GM12865 (cell line): ENCODE results near the gene OSTN.

ENCODE experiments used
- DNase-seq: peaks from one replicate; pipeline ENCODE4 v3.0.0; 2010; ENCODE audit warnings: low read depth
- H3K4me3 ChIP-seq: 2 replicates; pipeline ENCODE4 v1.5.1; 2011; ENCODE audit warnings: mild to moderate bottlenecking, low read depth, low read length, control low read depth
- TF ChIP-seq, protein P1 (sequence below): IDR thresholded peaks from 2 replicates; pipeline ENCODE4 v1.5.1; 2011; ENCODE audit warnings: low read length, control low read depth, low read depth, inconsistent platforms; ENCODE audit not compliant: insufficient read depth; ENCODE audit errors: missing control alignments

Gene OSTN

GRCh38 chr3:191197761-191198306 is 1.2 kb upstream of the OSTN start:
- no peak overlapping the region for H3K4me3 ChIP-seq
- no peak for DNase-seq
- TF ChIP-seq, protein P1, sequence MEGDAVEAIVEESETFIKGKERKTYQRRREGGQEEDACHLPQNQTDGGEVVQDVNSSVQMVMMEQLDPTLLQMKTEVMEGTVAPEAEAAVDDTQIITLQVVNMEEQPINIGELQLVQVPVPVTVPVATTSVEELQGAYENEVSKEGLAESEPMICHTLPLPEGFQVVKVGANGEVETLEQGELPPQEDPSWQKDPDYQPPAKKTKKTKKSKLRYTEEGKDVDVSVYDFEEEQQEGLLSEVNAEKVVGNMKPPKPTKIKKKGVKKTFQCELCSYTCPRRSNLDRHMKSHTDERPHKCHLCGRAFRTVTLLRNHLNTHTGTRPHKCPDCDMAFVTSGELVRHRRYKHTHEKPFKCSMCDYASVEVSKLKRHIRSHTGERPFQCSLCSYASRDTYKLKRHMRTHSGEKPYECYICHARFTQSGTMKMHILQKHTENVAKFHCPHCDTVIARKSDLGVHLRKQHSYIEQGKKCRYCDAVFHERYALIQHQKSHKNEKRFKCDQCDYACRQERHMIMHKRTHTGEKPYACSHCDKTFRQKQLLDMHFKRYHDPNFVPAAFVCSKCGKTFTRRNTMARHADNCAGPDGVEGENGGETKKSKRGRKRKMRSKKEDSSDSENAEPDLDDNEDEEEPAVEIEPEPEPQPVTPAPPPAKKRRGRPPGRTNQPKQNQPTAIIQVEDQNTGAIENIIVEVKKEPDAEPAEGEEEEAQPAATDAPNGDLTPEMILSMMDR = no peak

DNA sequence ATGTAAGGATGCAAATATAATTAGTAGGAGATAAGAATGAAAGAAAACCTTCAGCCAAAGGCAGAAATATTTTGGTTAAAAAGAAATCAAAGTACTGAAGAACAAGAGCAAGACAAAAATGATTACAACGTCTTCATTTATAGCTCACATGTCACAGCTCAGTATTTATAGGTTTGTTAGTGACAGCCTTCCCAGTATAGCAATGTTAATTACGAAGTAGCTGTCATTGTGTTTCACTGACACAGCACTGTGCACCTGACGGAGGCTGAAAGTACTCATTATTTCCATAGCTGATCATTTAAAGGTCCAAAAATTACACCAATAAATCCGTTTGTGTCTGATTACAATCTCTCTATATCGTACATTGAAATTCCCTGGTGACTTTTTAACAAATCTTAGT is 561 bp upstream of the OSTN start:
- no peak overlapping the region for H3K4me3 ChIP-seq
- DNase-seq = no peak
- TF ChIP-seq, protein P1 = no peak

GRCh38 chr3:191210032-191210431 is 11.0 kb downstream of the OSTN start:
- no peak overlapping the region for H3K4me3 ChIP-seq
- TF ChIP-seq, protein P1 = no peak
- DNase-seq = no peak

GRCh38 chr3:191216510-191216909 is 17.5 kb downstream of the OSTN start:
- H3K4me3 ChIP-seq = no peak overlapping the region
- no peak for DNase-seq
- TF ChIP-seq, protein P1 = no peak

DNA sequence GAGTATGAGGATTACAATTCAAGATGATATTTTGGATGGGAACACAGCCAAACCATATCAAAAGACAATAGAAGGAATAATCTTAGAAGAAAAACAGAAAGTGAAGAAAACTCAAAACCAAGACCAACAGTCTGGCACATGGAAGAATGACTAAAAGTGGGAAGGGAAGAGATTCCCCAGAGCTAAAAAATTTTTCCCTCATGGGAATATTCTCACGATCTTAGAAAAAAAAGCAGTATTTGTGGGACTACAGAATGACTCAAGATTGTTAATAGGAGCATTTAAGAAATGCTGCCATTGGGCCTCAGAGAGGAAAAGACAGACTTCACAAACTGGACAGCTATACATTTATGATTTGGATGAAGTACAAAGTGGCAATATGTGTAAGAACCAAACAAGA is 18.3 kb downstream of the OSTN start:
- no peak for DNase-seq
- TF ChIP-seq, protein P1 = no peak
- no peak overlapping the region for H3K4me3 ChIP-seq

GRCh38 chr3:191220908-191221307 is 21.9 kb downstream of the OSTN start:
- H3K4me3 ChIP-seq = no peak overlapping the region
- DNase-seq = no peak
- TF ChIP-seq, protein P1 = no peak

GRCh38 chr3:191221638-191222037 is 22.6 kb downstream of the OSTN start:
- TF ChIP-seq, protein P1 = no peak
- H3K4me3 ChIP-seq = no peak overlapping the region
- no peak for DNase-seq
